ENCODE measurements around the gene C5orf15.
"Not testable (repeated sequence)": the region's sequence is repeated elsewhere in the genome, so short reads cannot be mapped to it uniquely, and the experiment has no call there.

The C5orf15 gene

GRCh38 chr5:133935991-133936650, 32.3 kb downstream of the C5orf15 start:
- DNase-seq, result not testable (repeated sequence)

GRCh38 chr5:133935667-133935940, 32.8 kb downstream of the C5orf15 start:
- no peak for DNase-seq

GRCh38 chr5:133934822-133935666, 33.4 kb downstream of the C5orf15 start:
- no peak for DNase-seq

GRCh38 chr5:133934311-133934710, 34.1 kb downstream of the C5orf15 start:
- no peak for DNase-seq

- DNase-seq, result no peak
Observed at GRCh38 chr5:133933670-133934295, 34.6 kb downstream of the C5orf15 start.

GRCh38 chr5:133933169-133933509, 35.3 kb downstream of the C5orf15 start:
- DNase-seq, result no peak

GRCh38 chr5:133932441-133933168, 35.8 kb downstream of the C5orf15 start:
- DNase-seq, result peak; percentile 5

GRCh38 chr5:133931546-133931945, 36.9 kb downstream of the C5orf15 start:
- DNase-seq, result no peak

- DNase-seq, result no peak
Observed at GRCh38 chr5:133930813-133931090, 37.7 kb downstream of the C5orf15 start.

- no peak for DNase-seq
Observed at GRCh38 chr5:133930061-133930812, 38.2 kb downstream of the C5orf15 start.

- DNase-seq, result no peak
Observed at GRCh38 chr5:133928587-133929393, 39.6 kb downstream of the C5orf15 start.

- DNase-seq, result no peak
Observed at GRCh38 chr5:133927300-133928180, 40.9 kb downstream of the C5orf15 start.

GRCh38 chr5:133926489-133927299, 41.7 kb downstream of the C5orf15 start:
- DNase-seq, result no peak

- DNase-seq, result no peak
Observed at GRCh38 chr5:133925866-133926488, 42.4 kb downstream of the C5orf15 start.

GRCh38 chr5:133925269-133925668, 43.2 kb downstream of the C5orf15 start:
- DNase-seq, result no peak

- no peak for DNase-seq
Observed at GRCh38 chr5:133924221-133924920, 44.1 kb downstream of the C5orf15 start.

GRCh38 chr5:133921979-133922378, 46.4 kb downstream of the C5orf15 start:
- no peak for DNase-seq

GRCh38 chr5:133921069-133921468, 47.4 kb downstream of the C5orf15 start:
- no peak for DNase-seq

Measured in KG1 (cell line).